MV-4-11 (cell line): ENCODE results near the gene CNTNAP3B.
"Not testable (repeated sequence)": the region's sequence is repeated elsewhere in the genome, so short reads cannot be mapped to it uniquely, and the experiment has no call there.

Experiments
- DNase-seq: peaks from one replicate; lab custom pipeline; 2025; lab: John Stamatoyannopoulos, UW

CNTNAP3B gene

DNA sequence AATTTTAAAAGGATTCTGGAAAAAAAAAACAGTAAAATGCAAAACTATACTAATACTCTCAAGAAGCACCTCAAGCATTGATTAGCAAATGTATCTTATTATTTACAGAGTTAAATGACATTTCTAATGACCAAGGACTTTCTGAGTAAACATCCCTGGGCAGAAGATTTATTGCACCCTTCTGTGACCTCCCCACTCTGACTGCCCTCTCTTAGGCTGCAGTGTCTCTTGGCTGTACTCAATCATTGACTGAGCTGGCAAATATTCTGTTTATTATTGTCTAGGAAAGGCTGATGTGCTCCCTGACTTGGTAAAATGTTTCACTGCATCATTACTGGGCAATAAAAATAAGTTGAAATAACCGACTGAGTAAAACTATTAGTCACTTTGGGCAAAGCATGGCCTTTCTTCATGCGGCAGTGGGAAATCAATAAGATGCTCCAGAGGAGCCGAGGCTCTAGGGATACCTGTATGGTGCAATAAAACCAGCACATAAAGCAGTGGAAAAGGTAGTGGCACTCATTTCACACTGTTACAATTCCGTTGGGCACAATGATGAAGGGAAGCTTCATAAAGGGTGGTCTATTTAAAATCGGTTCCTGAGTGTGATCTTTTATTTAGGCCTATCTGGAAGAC lies 151.1 kb downstream of the CNTNAP3B start:
- DNase-seq: not testable (repeated sequence)

DNA sequence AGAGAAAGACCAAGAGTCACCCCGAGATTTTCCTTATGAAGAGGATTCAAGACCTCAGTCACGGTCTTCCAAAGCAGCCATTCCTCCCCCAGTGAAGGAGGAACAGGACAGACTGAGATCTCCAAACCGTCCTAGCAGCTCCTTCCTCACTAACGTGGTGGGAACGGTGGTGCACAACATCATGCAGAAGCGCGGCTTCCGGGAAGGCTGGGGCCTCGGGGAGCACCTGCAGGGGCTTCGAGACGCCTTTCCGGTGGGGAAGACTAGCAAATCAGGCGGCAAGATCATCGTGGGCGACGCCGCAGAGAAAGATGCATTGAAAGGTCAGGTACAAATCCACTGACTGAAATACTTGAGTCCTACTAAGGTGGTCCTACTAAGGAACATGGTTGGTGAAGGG lies 154.3 kb downstream of the CNTNAP3B start:
- DNase-seq: not testable (repeated sequence)

DNA sequence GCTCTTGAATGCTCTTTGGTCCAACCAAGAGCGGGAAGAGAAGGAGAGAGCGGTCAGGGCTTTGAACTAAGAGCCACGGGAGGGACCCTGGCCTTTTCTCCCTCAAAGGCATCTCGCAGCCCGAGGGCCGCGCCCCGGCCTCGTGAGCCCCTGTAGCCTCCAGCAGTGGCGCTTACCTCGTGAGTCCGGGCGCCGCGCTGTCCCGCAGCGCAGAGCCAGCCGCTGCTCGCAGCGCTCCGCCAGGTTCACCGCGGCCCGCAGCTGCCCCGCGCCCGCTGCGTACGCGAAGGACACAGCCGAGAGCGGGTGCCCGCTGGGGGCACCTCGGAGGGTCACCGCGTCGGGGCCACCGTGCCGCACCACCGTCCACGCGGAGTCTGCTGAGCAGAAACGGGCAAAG lies 176.2 kb downstream of the CNTNAP3B start:
- not testable (repeated sequence) for DNase-seq

DNA sequence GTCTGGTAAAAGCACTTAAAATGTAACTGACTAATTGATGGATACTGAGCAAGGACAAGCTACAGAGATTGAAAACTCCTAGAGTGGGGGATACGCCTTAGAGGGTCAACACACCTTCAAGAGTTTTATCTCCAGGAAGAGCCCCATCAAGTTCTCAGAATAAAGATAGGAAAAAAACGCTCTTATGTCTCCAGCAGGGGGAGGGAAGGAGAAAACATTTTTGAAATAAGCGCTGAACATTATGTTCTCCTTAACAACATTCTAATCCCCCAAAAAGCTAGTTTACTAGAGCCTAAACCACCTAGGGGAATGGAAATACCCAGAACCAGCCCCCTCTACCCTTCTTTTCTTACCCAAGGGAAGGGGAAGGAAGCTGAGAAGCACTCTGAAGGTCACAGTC lies 187.5 kb downstream of the CNTNAP3B start:
- not testable (repeated sequence) for DNase-seq

DNA sequence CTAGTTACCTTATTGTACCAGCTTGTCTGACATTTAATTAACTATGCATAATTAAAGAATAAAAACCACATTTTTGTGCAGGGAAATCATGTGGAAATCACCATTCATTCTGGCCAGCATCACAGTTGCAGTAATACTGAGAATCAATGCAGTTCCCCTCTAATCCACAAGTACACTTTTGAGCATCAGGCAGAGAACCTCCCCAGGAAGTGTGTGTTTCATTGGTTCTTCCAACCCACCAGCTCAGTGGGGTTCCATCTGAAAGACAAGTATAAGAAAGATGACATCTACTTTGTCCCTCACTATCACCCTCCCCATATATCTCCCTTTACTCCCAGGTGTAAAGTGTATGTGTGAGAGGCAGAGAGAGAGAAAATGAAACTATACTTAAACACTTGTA lies 191.1 kb downstream of the CNTNAP3B start:
- DNase-seq: not testable (repeated sequence)

DNA sequence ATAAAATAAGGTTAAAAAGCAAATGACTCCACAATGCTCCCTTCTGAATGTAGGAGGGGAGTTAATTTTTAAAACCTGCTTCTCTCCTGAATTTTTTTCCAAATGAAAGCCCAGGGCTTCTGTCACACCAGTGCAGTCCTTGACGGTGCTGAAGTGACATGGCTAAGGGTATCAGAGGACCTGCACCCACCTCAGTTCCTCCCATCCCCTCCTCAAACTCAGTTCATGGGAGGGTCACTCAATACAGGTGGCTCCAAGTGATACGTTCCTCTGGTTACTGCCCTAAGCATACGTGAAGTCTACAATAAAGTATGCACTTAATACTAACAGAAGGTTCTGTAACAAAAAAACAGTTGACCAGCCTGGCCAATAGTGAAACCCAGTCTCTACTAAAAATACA lies 193.5 kb downstream of the CNTNAP3B start:
- not testable (repeated sequence) for DNase-seq

DNA sequence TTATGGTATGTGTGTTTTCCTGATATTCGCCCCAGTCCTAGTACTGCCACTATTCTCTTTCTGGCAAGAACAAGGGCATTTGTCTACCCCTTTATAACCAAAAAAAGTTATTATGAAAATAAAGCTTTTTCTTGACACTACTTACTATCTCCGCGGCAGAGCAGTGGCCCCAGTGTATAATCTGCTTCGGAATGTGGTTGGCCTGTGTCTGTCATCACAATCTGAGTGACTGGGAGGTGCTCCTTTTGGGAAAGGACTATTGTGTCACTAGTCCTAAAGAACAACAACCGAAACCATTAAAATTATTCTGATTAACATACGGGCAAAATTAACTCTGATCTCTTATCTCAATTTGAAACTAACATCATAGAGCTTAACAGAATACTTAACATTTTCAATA lies 200.1 kb downstream of the CNTNAP3B start:
- not testable (repeated sequence) for DNase-seq

DNA sequence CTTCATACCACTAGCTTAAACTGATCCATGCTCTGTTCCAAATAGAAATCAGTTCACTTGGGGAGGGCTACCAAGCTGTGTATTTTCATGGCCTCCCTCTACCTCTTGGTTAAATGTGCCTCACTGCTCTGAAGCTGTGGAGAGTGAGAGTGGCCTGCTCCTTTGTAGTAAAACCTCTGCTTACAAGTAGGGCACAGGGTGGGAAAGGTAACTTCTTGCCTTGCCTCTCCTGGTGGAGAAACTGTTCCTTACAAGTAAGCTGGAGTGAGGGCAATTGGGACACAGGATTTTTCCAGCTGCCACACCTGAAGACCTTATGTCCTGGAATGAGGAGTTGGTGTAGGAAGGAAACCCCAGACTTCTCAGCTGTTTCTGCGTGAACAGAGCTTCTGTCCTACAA lies 211.9 kb downstream of the CNTNAP3B start:
- not testable (repeated sequence) for DNase-seq

DNA sequence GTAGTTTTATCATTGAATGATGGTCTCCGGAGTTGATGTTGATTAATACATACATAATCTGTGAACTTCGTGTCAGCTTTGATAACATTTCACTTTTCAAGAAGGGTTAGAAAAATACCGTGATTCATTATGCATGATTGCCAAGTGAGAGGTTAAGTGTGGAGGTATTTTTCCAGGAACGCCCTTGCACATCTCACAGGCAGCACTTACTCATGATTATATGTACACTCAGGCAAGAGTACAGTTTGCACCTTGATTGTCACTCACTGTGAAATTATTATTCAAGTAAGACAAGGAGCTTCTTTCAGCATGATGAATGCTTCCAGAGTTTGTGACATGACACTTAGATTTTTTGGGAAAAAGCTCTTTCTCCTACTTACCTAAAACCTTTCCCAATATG lies 223.7 kb downstream of the CNTNAP3B start:
- not testable (repeated sequence) for DNase-seq

DNA sequence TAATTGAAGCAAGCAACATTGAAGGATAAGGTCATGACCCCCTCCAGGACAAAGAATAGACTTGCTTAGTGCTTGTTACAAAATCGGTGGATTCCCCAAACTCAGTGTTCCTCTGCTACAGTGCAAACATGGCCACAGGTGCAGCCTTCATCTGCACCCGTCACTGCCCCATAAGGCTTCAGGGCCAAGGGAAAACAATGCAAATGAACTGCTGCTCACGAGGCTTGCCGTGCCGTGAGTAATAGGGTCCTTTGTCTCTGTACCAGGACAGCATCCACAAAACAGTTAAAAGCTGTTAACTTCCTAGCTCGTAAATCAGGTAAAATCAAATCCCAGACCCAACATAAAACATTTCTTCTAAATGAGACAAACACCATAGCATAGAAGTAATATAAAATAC lies 226.5 kb downstream of the CNTNAP3B start:
- DNase-seq: not testable (repeated sequence)

DNA sequence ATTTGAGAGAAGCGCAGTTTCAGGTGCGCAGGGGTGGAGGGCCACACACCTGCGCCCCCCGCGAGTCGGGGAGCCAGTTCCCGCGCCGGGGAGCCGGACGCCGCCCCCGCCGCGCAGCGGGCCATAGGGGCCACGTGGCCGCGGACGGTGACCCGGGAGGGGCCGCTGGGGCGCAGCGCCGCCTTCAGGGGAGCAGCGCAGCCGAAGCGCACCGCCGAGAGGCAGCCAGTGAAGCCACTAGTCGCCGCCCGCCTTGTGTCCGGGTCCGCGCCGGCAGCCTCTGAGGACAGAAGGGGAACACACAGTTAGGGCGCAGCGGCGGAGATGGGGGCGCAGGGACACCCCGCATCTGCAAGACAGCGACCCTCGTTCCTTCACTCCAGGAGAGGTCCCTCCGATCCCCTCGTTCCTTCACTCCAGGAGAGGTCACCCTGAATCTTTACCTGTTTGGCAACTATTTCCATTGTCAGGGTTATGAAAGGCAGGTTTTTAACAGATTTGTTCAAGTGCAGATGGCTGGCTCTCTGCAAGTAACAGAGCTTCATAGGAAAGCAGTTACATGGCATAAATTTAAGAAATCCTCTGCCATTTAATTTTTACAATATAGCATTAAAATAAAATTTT lies 230.4 kb downstream of the CNTNAP3B start:
- DNase-seq: not testable (repeated sequence)

DNA sequence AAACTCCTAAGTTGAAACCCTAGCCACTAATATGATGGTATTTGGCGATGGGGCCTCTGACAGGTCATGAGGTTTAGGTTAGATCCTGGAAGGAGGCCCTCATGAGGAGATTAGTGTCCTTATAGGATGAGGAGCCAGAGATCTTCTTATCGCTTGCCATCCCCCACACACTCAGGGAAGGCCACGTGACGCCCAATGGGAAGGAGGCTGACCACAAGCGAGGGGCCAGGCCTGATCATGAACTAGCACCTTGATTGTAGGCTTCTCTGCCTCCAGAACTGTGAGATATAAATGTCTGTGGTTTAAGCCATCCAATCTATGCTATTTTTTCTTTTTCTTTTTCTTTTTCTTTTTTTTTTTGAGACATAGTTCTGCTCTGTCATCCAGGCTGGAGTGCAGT lies 254.7 kb downstream of the CNTNAP3B start:
- not testable (repeated sequence) for DNase-seq

DNA sequence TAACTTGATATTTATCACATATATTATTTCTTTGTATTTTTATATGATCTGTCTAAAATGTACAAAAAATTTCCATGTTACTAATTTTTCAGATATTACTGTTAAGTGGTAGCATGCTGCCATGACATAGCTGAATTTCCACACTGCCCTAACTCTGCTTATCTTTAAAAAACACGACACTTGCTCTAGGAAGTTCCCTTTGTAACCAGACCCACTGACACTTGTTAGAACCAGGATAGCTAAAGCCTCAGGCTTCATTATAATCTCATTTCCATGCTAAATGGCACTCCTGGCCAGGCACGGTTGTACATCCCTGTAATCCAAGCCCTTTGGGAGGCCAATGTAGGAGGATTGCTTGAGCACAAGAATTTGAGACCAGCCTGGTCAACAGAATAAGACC lies 273.8 kb downstream of the CNTNAP3B start:
- not testable (repeated sequence) for DNase-seq

DNA sequence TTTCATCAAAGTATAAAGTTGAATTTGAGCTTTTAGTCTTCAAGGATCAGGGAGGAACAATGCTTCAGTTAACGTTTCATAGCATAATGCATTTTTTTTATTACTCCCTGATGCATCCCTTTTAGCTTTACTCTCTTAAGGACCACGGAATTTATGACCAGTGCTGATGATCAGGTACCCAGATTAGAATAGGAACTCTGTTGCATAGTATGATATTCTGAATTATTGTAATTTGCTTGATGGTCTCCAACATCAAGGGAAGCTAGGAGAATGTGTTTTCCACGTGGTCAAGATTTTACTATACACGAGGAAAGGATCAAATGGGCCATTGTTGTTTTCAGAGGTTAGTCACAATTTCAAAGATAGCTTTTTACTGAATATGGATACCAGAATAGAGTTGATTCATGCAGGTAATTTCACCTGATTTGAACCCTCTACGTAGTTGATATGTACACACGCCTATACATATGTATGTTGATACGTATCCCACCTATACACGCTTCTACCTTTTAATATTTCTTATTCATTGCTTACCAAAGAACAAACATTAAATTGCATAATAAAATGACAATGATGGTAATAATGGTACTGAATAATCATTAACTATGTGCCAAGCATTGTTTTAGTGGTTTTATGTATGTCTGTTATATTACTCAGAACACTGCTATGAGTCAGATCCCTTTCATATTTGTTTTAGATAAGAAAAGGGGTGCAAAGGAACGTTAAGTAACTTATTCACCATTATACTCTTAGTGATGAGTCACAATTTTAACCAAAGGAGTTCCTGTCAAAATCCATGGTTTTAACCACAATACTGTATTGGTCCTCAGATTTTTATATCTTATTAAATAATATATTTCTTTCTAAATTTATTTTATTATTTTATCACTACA lies 277.1 kb downstream of the CNTNAP3B start:
- not testable (repeated sequence) for DNase-seq

DNA sequence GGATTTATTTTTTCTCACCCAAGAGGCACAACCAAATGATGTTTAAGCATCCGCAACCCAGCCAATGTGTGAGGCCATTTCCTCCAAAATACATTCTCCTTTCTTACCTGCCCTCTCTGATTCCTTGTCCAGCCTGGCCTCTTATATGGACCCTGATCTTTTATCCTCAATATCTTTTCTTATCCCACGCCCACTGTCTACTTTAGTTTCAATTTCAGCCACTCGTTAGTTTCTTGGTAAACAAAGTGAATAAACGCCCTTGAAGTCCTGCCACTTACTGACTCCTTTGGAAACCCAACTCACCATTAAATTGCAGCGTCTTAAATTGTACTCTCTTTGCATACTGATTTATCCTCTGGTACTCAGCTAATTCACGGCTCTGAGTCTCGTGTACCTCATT lies 281.4 kb downstream of the CNTNAP3B start:
- DNase-seq: not testable (repeated sequence)
